Measurements from ENCODE around the gene ITGA3.

DNA sequence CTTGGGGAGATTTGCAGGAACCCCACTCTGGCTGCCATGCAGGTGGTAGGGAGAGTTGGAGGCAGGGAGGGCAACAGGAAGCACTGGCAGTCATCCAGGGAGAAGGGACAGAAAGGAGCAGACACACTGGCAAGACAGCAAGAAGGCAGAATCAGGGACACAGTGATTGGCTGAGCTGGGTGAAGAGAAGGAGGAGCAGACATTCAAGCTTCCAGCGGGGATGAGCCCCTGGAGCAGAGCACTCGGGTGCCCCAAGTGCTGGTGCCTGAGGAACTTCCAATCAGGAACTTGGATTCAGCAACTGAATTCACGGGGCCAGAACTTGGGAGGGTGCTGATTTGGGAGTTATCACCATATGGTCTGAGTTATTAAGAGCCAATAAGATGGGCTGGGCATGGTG is 6.3 kb upstream of the ITGA3 start:
- TF ChIP-seq POLR2A (IDR thresholded peaks at IDR 0.05; ENCODE audit: low read depth, low read length) (no peak), TAF1 (IDR thresholded peaks at IDR 0.05; ENCODE audit: low read depth, low read length) (no peak), POU2F2 (IDR thresholded peaks at IDR 0.05; ENCODE audit: low read depth, low read length) (no peak)

All from GM12891 (cell line).